Panc1 (cell line): ENCODE data around the gene ANG. TPM values are rescaled to one million over a fixed set of nuclear protein-coding genes. Genes with fewer than 3 reads are reported as not detected.
A peak's percentile ranks its signal among the peaks of the same experiment; 100 is the strongest.

Experiments
- ATAC-seq: fragments of 200-7000 bp; cut with Tn5 transposase; 2 replicates; pipeline ENCODE4 v1.9.1; 2020; ENCODE audit warnings: mild to moderate bottlenecking, moderate library complexity
- BruUV-seq: library from RNA; stranded (reverse); fragments of 400-500 nt; replicated peaks from 2 replicates; lab custom pipeline; 2021; lab: Mats Ljungman, UMichigan
- CTCF ChIA-PET: fragments of 300-600 bp; sonication (Branson Sonifier 250); formaldehyde crosslinking; loops from one replicate; lab custom pipeline; 2022; ENCODE audit warnings: antibody characterized with exemption; lab: Charles Lee
- POLR2A ChIA-PET: fragments of 300-600 bp; sonication (Branson Sonifier 250); formaldehyde crosslinking; loops from one replicate; lab custom pipeline; 2022; ENCODE audit warnings: antibody characterized with exemption; lab: Charles Lee
- DNase-seq: peaks from one replicate; pipeline ENCODE4 v3.0.0-alpha.2; 2010; ENCODE audit warnings: low read depth, low spot score
- H3K27ac ChIP-seq: 2 replicates; pipeline ENCODE4 v1.5.1; 2011; ENCODE audit warnings: mild to moderate bottlenecking, low read length, inconsistent platforms
- H3K27me3 ChIP-seq: fragments of 200-500 bp; sonication (Bioruptor generic); 2 replicates; pipeline ENCODE4 v1.6.0; 2014; ENCODE audit warnings: low read length, inconsistent platforms; ENCODE audit not compliant: control insufficient read depth, insufficient read depth
- H3K36me3 ChIP-seq: fragments of 200-500 bp; sonication (Bioruptor generic); 2 replicates; pipeline ENCODE4 v1.5.1; 2014; ENCODE audit warnings: inconsistent platforms, mild to moderate bottlenecking, low read length, moderate library complexity; ENCODE audit not compliant: control insufficient read depth, insufficient read depth
- H3K4me1 ChIP-seq: 2 replicates; pipeline ENCODE4 v1.5.1; 2011; ENCODE audit warnings: inconsistent platforms, mild to moderate bottlenecking, low read length, moderate library complexity; ENCODE audit not compliant: control insufficient read depth, insufficient read depth
- H3K4me3 ChIP-seq, 2 experiments: 2 replicates each; pipeline ENCODE4 v1.5.1; 2011 to 2012; ENCODE audit warnings: low read depth in 2 of 2, low read length in 2 of 2, mild to moderate bottlenecking in 2 of 2, inconsistent platforms in 1 of 2, moderate library complexity in 1 of 2
- H3K9me3 ChIP-seq: fragments of 200-500 bp; sonication (Bioruptor generic); 2 replicates; pipeline ENCODE4 v1.5.1; 2014; ENCODE audit warnings: low read depth, mild to moderate bottlenecking, inconsistent platforms, low read length, moderate library complexity; ENCODE audit not compliant: control insufficient read depth, insufficient read depth
- CTCF ChIP-seq: fragments of 450-650 bp; IDR thresholded peaks from 2 replicates; pipeline ENCODE4 v1.5.1; 2017; ENCODE audit warnings: mild to moderate bottlenecking
- POLR2AphosphoS5 ChIP-seq: IDR thresholded peaks from 2 replicates; pipeline ENCODE4 v1.6.1; 2012; ENCODE audit warnings: mild to moderate bottlenecking, low read depth, low read length, moderate library complexity
- SIN3A ChIP-seq: IDR thresholded peaks from 2 replicates; pipeline ENCODE4 v1.6.1; 2012; ENCODE audit warnings: low read depth, mild to moderate bottlenecking, low read length, moderate library complexity, borderline replicate concordance; ENCODE audit not compliant: insufficient read depth
- TCF7L2 ChIP-seq: IDR thresholded peaks from 2 replicates; pipeline ENCODE4 v1.6.1; 2011; ENCODE audit warnings: mild to moderate bottlenecking, low read depth, low read length, inconsistent platforms
- in situ Hi-C: cut with HindIII; loops from 2 replicates; pipeline ENCODE4 v1.10.0; 2016; ENCODE audit warnings: low sequenced_read_pairs, low pct_unique_long_range_greater_than_20kb
- intact Hi-C: fragments of 100-400 bp; cut with micrococcal nuclease; formaldehyde crosslinking; loops from one replicate; pipeline ENCODE4 v1.10.0; 2022; ENCODE audit not compliant: unreplicated experiment
- total RNA-seq: library from RNA; stranded (reverse); gene quantifications from one replicate; pipeline ENCODE4 v1.2.1, GENCODE V29; 2021; ENCODE audit not compliant: unreplicated experiment
- TF ChIP-seq, protein P1 (sequence below), 2 experiments: IDR thresholded peaks; 2 replicates each; pipeline ENCODE4 v1.6.1; 2011 to 2012; ENCODE audit warnings: low read depth in 2 of 2, control low read depth in 1 of 2, low read length in 1 of 2, mild to moderate bottlenecking in 1 of 2, moderate library complexity in 1 of 2; ENCODE audit not compliant: insufficient read depth in 1 of 2

Gene ANG
- total RNA-seq, 1 experiment from 2014 or later: 1.9 TPM

DNA sequence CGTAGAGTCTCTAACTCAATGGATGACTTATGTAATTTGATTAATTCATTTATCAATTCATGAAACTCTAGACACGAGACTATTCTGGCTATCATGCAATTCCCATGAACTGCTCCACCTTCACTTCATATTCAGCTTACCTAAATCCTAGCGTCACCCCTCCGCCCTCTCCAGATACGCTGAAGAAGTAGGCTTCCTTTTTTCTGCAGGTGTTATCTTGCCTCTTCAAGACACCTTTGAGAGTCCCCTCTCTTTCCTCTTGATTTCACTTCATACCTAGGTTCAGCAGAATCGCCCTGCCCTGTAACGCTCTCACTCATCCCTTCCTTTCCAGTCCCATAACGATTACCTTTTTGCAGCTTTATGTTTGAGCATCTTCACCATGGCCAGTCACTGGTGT lies 8.2 kb upstream of the ANG start:
- TF ChIP-seq POLR2AphosphoS5 (no peak), CTCF (no peak), TCF7L2 (no peak), SIN3A (no peak)
- TF ChIP-seq, protein P1, sequence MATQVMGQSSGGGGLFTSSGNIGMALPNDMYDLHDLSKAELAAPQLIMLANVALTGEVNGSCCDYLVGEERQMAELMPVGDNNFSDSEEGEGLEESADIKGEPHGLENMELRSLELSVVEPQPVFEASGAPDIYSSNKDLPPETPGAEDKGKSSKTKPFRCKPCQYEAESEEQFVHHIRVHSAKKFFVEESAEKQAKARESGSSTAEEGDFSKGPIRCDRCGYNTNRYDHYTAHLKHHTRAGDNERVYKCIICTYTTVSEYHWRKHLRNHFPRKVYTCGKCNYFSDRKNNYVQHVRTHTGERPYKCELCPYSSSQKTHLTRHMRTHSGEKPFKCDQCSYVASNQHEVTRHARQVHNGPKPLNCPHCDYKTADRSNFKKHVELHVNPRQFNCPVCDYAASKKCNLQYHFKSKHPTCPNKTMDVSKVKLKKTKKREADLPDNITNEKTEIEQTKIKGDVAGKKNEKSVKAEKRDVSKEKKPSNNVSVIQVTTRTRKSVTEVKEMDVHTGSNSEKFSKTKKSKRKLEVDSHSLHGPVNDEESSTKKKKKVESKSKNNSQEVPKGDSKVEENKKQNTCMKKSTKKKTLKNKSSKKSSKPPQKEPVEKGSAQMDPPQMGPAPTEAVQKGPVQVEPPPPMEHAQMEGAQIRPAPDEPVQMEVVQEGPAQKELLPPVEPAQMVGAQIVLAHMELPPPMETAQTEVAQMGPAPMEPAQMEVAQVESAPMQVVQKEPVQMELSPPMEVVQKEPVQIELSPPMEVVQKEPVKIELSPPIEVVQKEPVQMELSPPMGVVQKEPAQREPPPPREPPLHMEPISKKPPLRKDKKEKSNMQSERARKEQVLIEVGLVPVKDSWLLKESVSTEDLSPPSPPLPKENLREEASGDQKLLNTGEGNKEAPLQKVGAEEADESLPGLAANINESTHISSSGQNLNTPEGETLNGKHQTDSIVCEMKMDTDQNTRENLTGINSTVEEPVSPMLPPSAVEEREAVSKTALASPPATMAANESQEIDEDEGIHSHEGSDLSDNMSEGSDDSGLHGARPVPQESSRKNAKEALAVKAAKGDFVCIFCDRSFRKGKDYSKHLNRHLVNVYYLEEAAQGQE (IDR thresholded peaks at IDR 0.05; ENCODE audit: insufficient read depth in 1 of 2, low read depth in 2 of 2, low read length in 1 of 2): no peak
- Histone ChIP-seq H3K27ac (peak overlapping the region; percentile 69; the same call in 1 of the 2 replicates), H3K36me3 (no peaks in the 10 kb centered on the region), H3K27me3 (no peaks in the 10 kb centered on the region), H3K4me1 (peaks cover 2% of the 10 kb centered on the region), H3K4me3 (peak overlapping the region; percentile 81 to 97), H3K9me3 (no peaks in the 10 kb centered on the region)
- BruUV-seq: no TSS peak
- intact Hi-C loops: loop anchor here (5.0 kb wide), 1 partner anchor 68 kb away; no protein-coding TSS in a partner anchor
- no peak for DNase-seq
- no peak for ATAC-seq
- in situ Hi-C loops: no loop called here
- ChIA-PET POLR2A (no interaction called here), CTCF (no interaction called here)

GRCh38 chr14:20680843-20681347 lies 7.7 kb upstream of the ANG start:
- ChIA-PET POLR2A (interaction anchor here (0.6 kb wide), 1 partner anchor 20 kb away, joined by 8 read pairs; no protein-coding TSS in a partner anchor), CTCF (interaction anchor here (0.7 to 1.5 kb wide), 2 partner anchors 9 to 18 kb away, joined by 4 to 6 read pairs; no protein-coding TSS in a partner anchor)
- H3K27me3 ChIP-seq: no peaks in the 10 kb centered on the region
- BruUV-seq: no TSS peak
- intact Hi-C loops (loop anchor here (5.0 kb wide), 1 partner anchor 69 kb away; no protein-coding TSS in a partner anchor), in situ Hi-C loops (no loop called here)
- ATAC-seq: no peak
- DNase-seq: no peak
- H3K4me1 ChIP-seq: peaks cover 3% of the 10 kb centered on the region
- H3K9me3 ChIP-seq: no peaks in the 10 kb centered on the region
- peak overlapping the region; percentile 81 to 97 for H3K4me3 ChIP-seq
- TF ChIP-seq TCF7L2 (no peak), CTCF (no peak), POLR2AphosphoS5 (no peak), SIN3A (no peak)
- TF ChIP-seq, protein P1 (IDR thresholded peaks at IDR 0.05; ENCODE audit: insufficient read depth in 1 of 2, low read depth in 2 of 2, low read length in 1 of 2): no peak
- no peaks in the 10 kb centered on the region for H3K36me3 ChIP-seq
- peak overlapping the region; percentile 69 for H3K27ac ChIP-seq
